Skeletal muscle tissue (tissue), 4 donors: ENCODE measurements around the gene RNU6-8. TPM values are rescaled to one million over a fixed set of nuclear protein-coding genes. Genes with fewer than 3 reads are reported as not detected.

Experiments used
- H3K27ac ChIP-seq: one replicate; pipeline ENCODE4 v1.7.0; 2013; ENCODE audit warnings: mild to moderate bottlenecking, low read depth, low read length, inconsistent platforms
- H3K27me3 ChIP-seq, 3 donors: one replicate each; pipeline ENCODE4 v1.7.0; 2013; ENCODE audit warnings: low read length in 3 of 3; ENCODE audit not compliant: control insufficient read depth in 3 of 3, insufficient read depth in 3 of 3
- H3K36me3 ChIP-seq, 3 donors: one replicate each; pipeline ENCODE4 v1.7.0; 2013; ENCODE audit warnings: low read length in 3 of 3; ENCODE audit not compliant: control insufficient read depth in 3 of 3, insufficient read depth in 3 of 3
- H3K4me1 ChIP-seq, 3 donors: one replicate each; pipeline ENCODE4 v1.7.0; 2013; ENCODE audit warnings: low read length in 3 of 3, mild to moderate bottlenecking in 3 of 3; ENCODE audit not compliant: control insufficient read depth in 3 of 3, insufficient read depth in 3 of 3
- H3K4me3 ChIP-seq, 3 donors: one replicate each; pipeline ENCODE4 v1.7.0; 2013; ENCODE audit warnings: low read length in 3 of 3
- H3K9ac ChIP-seq, 3 donors: one replicate each; pipeline ENCODE4 v1.7.0; 2013; ENCODE audit warnings: low read length in 3 of 3, mild to moderate bottlenecking in 3 of 3, moderate library complexity in 2 of 3, low read depth in 1 of 3
- H3K9me3 ChIP-seq, 3 donors: one replicate each; pipeline ENCODE4 v1.7.0; 2013; ENCODE audit warnings: low read length in 3 of 3; ENCODE audit not compliant: control insufficient read depth in 3 of 3
- total RNA-seq: library from RNA; depleted of rRNA; stranded (reverse); fragments of >200 nt; gene quantifications from one replicate; pipeline ENCODE4 v1.2.3, GENCODE V29; 2014
- donor health status: Osteomylitis.

RNU6-8 gene
- total RNA-seq, 1 donor from 2014 or later = not detected

DNA sequence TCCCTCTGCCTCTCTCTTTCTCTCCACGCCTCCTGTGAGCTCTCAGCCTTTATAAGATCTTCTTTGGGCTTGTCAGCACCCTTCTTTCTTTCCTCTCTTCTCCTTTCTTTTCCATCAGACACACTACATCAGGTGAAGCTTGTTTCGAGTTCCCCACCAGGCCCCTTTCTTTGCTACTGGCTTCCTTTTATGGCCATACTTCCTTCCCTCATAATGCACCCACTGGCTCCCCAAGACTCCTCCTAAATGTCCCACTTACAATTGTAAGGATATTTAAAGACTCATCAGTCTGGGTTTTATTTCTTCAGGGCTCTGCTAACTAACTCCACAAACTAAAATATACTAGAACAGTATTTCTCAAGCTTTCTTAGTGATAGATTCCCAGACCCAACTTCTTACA lies 3.5 kb upstream of the RNU6-8 start:
- Histone ChIP-seq H3K27me3 (no peaks in the 10 kb centered on the region), H3K4me1 (peaks cover 4 to 14% (median 6%) of the 10 kb centered on the region in 3 donors), H3K27ac (no peak overlapping the region), H3K4me3 (no peak overlapping the region), H3K9ac (no peak overlapping the region), H3K9me3 (no peaks in the 10 kb centered on the region), H3K36me3 (no peaks in the 10 kb centered on the region)

- no peak overlapping the region for H3K9ac ChIP-seq
Measured at GRCh38 chr14:32205984-32206383, 2.9 kb upstream of the RNU6-8 start.

DNA sequence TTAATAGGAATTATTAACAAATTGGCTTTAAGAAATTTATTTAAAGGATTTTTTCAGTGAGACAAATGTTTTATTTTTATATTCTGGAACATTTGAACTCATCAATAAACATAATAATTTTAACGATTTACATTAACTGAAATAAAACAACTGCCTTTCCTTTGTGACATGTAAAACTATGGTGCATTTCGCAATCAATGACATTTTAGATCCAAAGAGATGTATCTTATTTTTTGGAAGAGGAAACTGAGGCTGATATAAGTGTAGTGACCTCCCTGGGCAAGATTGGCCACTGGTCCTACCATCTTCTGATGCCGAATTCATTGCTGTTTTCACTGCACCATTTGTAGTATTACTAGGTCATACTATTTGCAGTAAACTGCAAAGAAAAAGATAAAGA lies 2.5 kb upstream of the RNU6-8 start:
- Histone ChIP-seq H3K9me3 (no peaks in the 10 kb centered on the region), H3K4me1 (peaks cover 4 to 14% (median 6%) of the 10 kb centered on the region in 3 donors), H3K27me3 (no peaks in the 10 kb centered on the region), H3K9ac (no peak overlapping the region), H3K36me3 (no peaks in the 10 kb centered on the region), H3K27ac (no peak overlapping the region), H3K4me3 (no peak overlapping the region)

More at GRCh38 chr14:32205984-32206383, 2.9 kb upstream of the RNU6-8 start:
- Histone ChIP-seq H3K9me3 (no peaks in the 10 kb centered on the region), H3K27me3 (no peaks in the 10 kb centered on the region), H3K4me1 (peaks cover 4 to 14% (median 6%) of the 10 kb centered on the region in 3 donors), H3K27ac (no peak overlapping the region), H3K36me3 (no peaks in the 10 kb centered on the region), H3K4me3 (no peak overlapping the region)

DNA sequence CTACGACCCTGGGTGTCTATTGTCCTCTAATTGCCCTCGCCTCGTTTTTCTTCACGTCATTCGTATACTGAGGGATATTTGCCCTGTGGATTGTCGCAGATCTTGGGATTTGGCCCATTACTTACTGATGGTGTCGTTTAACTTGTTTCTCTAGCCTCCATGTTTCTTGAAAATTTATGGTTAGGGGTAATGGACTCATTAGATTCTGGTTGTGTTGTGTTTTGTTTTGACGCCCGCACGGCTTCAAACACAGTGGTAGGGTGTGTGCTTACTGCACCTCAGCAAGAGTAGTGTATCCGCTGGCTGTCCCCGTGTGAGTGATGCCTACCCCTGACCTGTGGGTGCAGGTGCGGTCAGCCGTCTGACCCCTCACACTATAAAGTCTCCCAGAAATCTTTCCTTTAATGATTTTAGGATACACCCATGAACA lies 874 bp upstream of the RNU6-8 start:
- Histone ChIP-seq H3K36me3 (no peaks in the 10 kb centered on the region), H3K27ac (peak overlapping the region; percentile 94), H3K9ac (peak overlapping the region; percentile 86 to 92 (median 89)), H3K9me3 (no peaks in the 10 kb centered on the region), H3K27me3 (no peaks in the 10 kb centered on the region), H3K4me1 (peaks cover 2 to 14% (median 4%) of the 10 kb centered on the region in 3 donors), H3K4me3 (peak overlapping the region; percentile 74 to 94 (median 92))

GRCh38 chr14:32202491-32202997 lies 525 bp downstream of the RNU6-8 start:
- H3K9ac ChIP-seq = peak overlapping the region; percentile 86 to 93 (median 92)
- no peaks in the 10 kb centered on the region for H3K36me3 ChIP-seq
- peak overlapping the region; percentile 94 for H3K27ac ChIP-seq
- H3K9me3 ChIP-seq = no peaks in the 10 kb centered on the region
- no peaks in the 10 kb centered on the region for H3K27me3 ChIP-seq
- H3K4me3 ChIP-seq = peak overlapping the region; percentile 74 to 94 (median 92)
- peaks cover 2 to 14% (median 4%) of the 10 kb centered on the region in 3 donors for H3K4me1 ChIP-seq

DNA sequence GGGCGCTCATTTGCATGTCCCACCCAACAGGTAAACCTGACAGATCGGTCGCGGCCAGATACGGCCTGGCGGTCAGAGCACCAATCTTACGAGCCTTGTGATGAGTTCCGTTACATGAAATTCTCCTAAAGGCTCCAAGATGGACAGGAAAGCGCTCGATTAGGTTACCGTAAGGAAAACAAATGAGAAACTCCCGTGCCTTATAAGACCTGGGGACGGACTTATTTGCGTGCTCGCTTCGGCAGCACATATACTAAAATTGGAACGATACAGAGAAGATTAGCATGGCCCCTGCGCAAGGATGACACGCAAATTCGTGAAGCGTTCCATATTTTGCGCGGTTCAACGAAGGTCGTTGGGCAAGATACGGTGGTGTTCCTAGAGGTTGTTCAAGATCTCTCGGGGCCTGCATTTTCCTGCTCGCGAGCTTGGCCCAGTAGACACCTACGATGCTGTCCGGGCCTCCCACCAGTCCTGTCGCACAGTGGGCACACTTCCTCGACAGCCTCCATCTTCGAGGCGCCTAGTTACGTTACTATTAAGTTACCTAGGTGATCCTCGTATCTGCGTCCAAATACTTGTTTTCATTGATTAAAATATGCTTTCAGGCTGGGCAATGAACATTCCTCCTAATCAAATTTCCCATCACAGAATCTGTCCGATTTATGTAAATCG lies 1.1 kb downstream of the RNU6-8 start, which contains the start of gene RNU6-7:
RNU6-7 (plus strand) TSS at position 230 of the 675 bp plus-strand sequence.
- peak within 1 kb of the TSS; percentile 74 to 94 (median 92) for H3K4me3 ChIP-seq
- peak within 1 kb of the TSS; percentile 86 to 93 (median 92) for H3K9ac ChIP-seq
- H3K36me3 ChIP-seq = no peaks in the 10 kb centered on the region
- H3K9me3 ChIP-seq = no peaks in the 10 kb centered on the region
- H3K27me3 ChIP-seq = no peaks in the 10 kb centered on the region
- H3K27ac ChIP-seq = peak within 1 kb of the TSS; percentile 94
- peaks cover 2 to 14% (median 4%) of the 10 kb centered on the region in 3 donors for H3K4me1 ChIP-seq

- H3K36me3 ChIP-seq = no peaks in the 10 kb centered on the region
- peak overlapping the region; percentile 74 to 94 (median 92) for H3K4me3 ChIP-seq
- H3K4me1 ChIP-seq = peaks cover 2 to 14% (median 4%) of the 10 kb centered on the region in 3 donors
- no peaks in the 10 kb centered on the region for H3K27me3 ChIP-seq
- H3K9ac ChIP-seq = peak overlapping the region; percentile 86 to 93 (median 92)
- H3K9me3 ChIP-seq = no peaks in the 10 kb centered on the region
- H3K27ac ChIP-seq = peak overlapping the region; percentile 94
Measured at GRCh38 chr14:32201193-32201815, 1.8 kb downstream of the RNU6-8 start.

- H3K27ac ChIP-seq = peak overlapping the region; percentile 94
- no peaks in the 10 kb centered on the region for H3K27me3 ChIP-seq
- peak overlapping the region; percentile 74 to 94 (median 92) for H3K4me3 ChIP-seq
- no peaks in the 10 kb centered on the region for H3K9me3 ChIP-seq
- H3K36me3 ChIP-seq = no peaks in the 10 kb centered on the region
- peaks cover 2 to 14% (median 4%) of the 10 kb centered on the region in 3 donors for H3K4me1 ChIP-seq
- peak overlapping the region; percentile 86 to 93 (median 92) for H3K9ac ChIP-seq
Measured at GRCh38 chr14:32200368-32201192, 2.5 kb downstream of the RNU6-8 start.

GRCh38 chr14:32197919-32198318 lies 5.2 kb downstream of the RNU6-8 start:
- H3K4me3 ChIP-seq = no peak overlapping the region
- H3K27ac ChIP-seq = no peak overlapping the region
- H3K9me3 ChIP-seq = no peaks in the 10 kb centered on the region
- H3K36me3 ChIP-seq = no peaks in the 10 kb centered on the region
- H3K4me1 ChIP-seq = peaks cover 0 to 9% (median 2%) of the 10 kb centered on the region in 3 donors
- H3K27me3 ChIP-seq = no peaks in the 10 kb centered on the region
- H3K9ac ChIP-seq = no peak overlapping the region
